PC-3 (cell line): ENCODE results near the gene RREB1. TPM values are rescaled to one million over a fixed set of nuclear protein-coding genes. Genes with fewer than 3 reads are reported as not detected.

Experiments used
- ATAC-seq: fragments of 200-7000 bp; cut with Tn5 transposase; 2 replicates; pipeline ENCODE4 v1.9.1; 2020; ENCODE audit warnings: mild to moderate bottlenecking, moderate library complexity
- BruUV-seq: library from RNA; stranded (reverse); fragments of 400-500 nt; replicated peaks from 2 replicates; lab custom pipeline; 2021; lab: Mats Ljungman, UMichigan
- CTCF ChIA-PET: fragments of 300-600 bp; sonication (Branson Sonifier 250); formaldehyde crosslinking; loops from one replicate; lab custom pipeline; 2022; ENCODE audit warnings: antibody characterized with exemption; lab: Charles Lee
- POLR2A ChIA-PET: fragments of 300-600 bp; sonication (Branson Sonifier 250); formaldehyde crosslinking; loops from one replicate; lab custom pipeline; 2022; ENCODE audit warnings: antibody characterized with exemption; ENCODE audit not compliant: unreplicated experiment; lab: Charles Lee
- DNase-seq: peaks from one replicate; pipeline ENCODE4 v3.0.0-alpha.2; 2015
- H2AFZ ChIP-seq: fragments of 300-600 bp; sonication (generic); 2 replicates; pipeline ENCODE4 v1.6.0; 2016; ENCODE audit warnings: antibody characterized with exemption, low read length
- H3F3A ChIP-seq: fragments of 300-600 bp; sonication (generic); one replicate; pipeline ENCODE4 v1.6.0; 2017; ENCODE audit warnings: antibody characterized with exemption, low read length, control low read depth, mild to moderate bottlenecking; ENCODE audit not compliant: unreplicated experiment
- H3K27ac ChIP-seq: fragments of 300-600 bp; sonication (generic); 2 replicates; pipeline ENCODE4 v1.5.1; 2016; ENCODE audit warnings: mild to moderate bottlenecking, low read length
- H3K27me3 ChIP-seq: fragments of 300-600 bp; sonication (generic); 2 replicates; pipeline ENCODE4 v1.6.1; 2016; ENCODE audit warnings: low read length, mixed read lengths
- H3K36me3 ChIP-seq: fragments of 300-600 bp; sonication (generic); 2 replicates; pipeline ENCODE4 v1.6.1; 2016; ENCODE audit warnings: low read depth, mixed run types, low read length, mixed read lengths
- H3K4me1 ChIP-seq: fragments of 300-600 bp; sonication (generic); 2 replicates; pipeline ENCODE4 v1.5.1; 2016; ENCODE audit warnings: low read length; ENCODE audit not compliant: insufficient read depth
- H3K4me2 ChIP-seq: fragments of 300-600 bp; sonication (generic); 2 replicates; pipeline ENCODE4 v1.6.0; 2016; ENCODE audit warnings: low read length
- H3K4me3 ChIP-seq: fragments of 300-600 bp; sonication (generic); 2 replicates; pipeline ENCODE4 v1.5.1; 2016; ENCODE audit warnings: mild to moderate bottlenecking, low read length, mixed read lengths
- H3K79me2 ChIP-seq: fragments of 300-600 bp; sonication (generic); 2 replicates; pipeline ENCODE4 v1.6.1; 2017; ENCODE audit warnings: low read length, mixed read lengths
- H3K9ac ChIP-seq: fragments of 300-600 bp; sonication (generic); 2 replicates; pipeline ENCODE4 v1.6.0; 2016; ENCODE audit warnings: mild to moderate bottlenecking, low read length
- H3K9me2 ChIP-seq: fragments of 300-600 bp; sonication (generic); replicated peaks from 2 replicates; pipeline ENCODE4 v1.6.1; 2016; ENCODE audit warnings: mixed run types, low read length, mixed read lengths
- H3K9me3 ChIP-seq: fragments of 300-600 bp; sonication (generic); 2 replicates; pipeline ENCODE4 v1.6.1; 2016; ENCODE audit warnings: low read length, mixed read lengths
- H4K20me1 ChIP-seq: fragments of 300-600 bp; sonication (generic); 2 replicates; pipeline ENCODE4 v1.6.1; 2016; ENCODE audit warnings: low read length, mixed read lengths
- EZH2 ChIP-seq: fragments of 300-600 bp; sonication (generic); IDR thresholded peaks from one replicate; pipeline ENCODE4 v1.6.1; 2017; ENCODE audit warnings: antibody characterized with exemption, mild to moderate bottlenecking, low read length; ENCODE audit not compliant: unreplicated experiment
- EZH2phosphoT487 ChIP-seq: fragments of 300-600 bp; sonication (generic); IDR thresholded peaks from 2 replicates; pipeline ENCODE4 v1.6.1; 2018; ENCODE audit warnings: mild to moderate bottlenecking, antibody characterized with exemption, low read length, borderline replicate concordance
- intact Hi-C: fragments of 100-400 bp; cut with micrococcal nuclease; formaldehyde crosslinking; loops from 2 replicates; pipeline ENCODE4 v1.9.0; 2023
- total RNA-seq: library from RNA; depleted of rRNA; stranded (reverse); fragments of >200 nt; gene quantifications from 2 replicates; pipeline ENCODE4 v1.2.3, GENCODE V29; 2014
- TF ChIP-seq, protein P1 (sequence below): fragments of 300-600 bp; sonication (generic); conservative IDR thresholded peaks from 2 replicates; pipeline ENCODE4 v1.5.1; 2017; ENCODE audit warnings: antibody characterized with exemption, low read depth, mild to moderate bottlenecking, low read length

The RREB1 gene
- total RNA-seq, 1 experiment from 2014 or later: 26.0 TPM

DNA sequence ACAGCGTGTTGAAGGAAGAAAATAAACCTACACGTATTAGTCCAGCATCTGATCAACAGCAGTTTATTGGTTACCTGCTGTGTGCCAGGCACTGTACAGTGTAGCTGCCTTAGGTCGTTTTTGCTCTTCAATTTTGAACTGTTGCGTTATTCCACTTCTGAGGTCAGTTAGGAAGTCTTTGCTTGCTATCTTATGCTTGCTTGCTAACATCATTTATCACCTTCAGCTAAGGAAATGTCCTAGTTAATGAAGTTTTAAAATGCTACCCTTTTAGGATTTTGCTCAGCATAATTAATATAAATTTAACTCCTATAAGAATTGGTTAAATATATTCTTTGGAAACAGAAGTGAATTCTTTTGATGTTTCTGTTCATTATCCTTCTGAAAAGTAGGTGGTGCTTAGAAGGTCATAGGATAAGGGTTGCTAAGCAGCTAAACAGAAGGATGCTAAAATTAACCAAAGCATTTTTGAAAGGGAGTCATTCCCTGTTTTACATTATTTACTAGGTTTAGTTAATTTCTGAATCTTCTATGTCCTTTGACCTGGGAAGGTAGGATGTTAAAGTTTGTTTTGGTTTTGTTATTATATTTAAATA lies 3.4 kb downstream of the RREB1 start:
- peaks cover 54% of the 10 kb centered on the region for H4K20me1 ChIP-seq
- H3K27ac ChIP-seq: no peak overlapping the region; the same call in 1 of the 2 replicates
- peaks cover 43% of the 10 kb centered on the region for H3K4me1 ChIP-seq
- H3K9ac ChIP-seq: no peak overlapping the region
- H3K4me2 ChIP-seq: peak overlapping the region; percentile 87
- H3K36me3 ChIP-seq: peaks cover 6% of the 10 kb centered on the region; the same call in 1 of the 2 replicates
- no peaks in the 10 kb centered on the region for H3K27me3 ChIP-seq
- peak overlapping the region; percentile 97 for H3K4me3 ChIP-seq
- no peaks in the 10 kb centered on the region for H3K9me2 ChIP-seq
- no peaks in the 10 kb centered on the region for H3K9me3 ChIP-seq
- no TSS peak for BruUV-seq
- ATAC-seq (no peak), DNase-seq (no peak)
- H3K79me2 ChIP-seq: peaks cover 85% of the 10 kb centered on the region
- TF ChIP-seq EZH2phosphoT487 (no peak), EZH2 (no peak)
- TF ChIP-seq, protein P1, sequence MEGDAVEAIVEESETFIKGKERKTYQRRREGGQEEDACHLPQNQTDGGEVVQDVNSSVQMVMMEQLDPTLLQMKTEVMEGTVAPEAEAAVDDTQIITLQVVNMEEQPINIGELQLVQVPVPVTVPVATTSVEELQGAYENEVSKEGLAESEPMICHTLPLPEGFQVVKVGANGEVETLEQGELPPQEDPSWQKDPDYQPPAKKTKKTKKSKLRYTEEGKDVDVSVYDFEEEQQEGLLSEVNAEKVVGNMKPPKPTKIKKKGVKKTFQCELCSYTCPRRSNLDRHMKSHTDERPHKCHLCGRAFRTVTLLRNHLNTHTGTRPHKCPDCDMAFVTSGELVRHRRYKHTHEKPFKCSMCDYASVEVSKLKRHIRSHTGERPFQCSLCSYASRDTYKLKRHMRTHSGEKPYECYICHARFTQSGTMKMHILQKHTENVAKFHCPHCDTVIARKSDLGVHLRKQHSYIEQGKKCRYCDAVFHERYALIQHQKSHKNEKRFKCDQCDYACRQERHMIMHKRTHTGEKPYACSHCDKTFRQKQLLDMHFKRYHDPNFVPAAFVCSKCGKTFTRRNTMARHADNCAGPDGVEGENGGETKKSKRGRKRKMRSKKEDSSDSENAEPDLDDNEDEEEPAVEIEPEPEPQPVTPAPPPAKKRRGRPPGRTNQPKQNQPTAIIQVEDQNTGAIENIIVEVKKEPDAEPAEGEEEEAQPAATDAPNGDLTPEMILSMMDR: no peak
- POLR2A ChIA-PET: no interaction called here
- H3F3A ChIP-seq: no peaks in the 10 kb centered on the region
- CTCF ChIA-PET: no interaction called here
- intact Hi-C loops: loop anchor here (5.0 kb wide), 2 partner anchors 299 to 389 kb away; no protein-coding TSS in a partner anchor
- H2AFZ ChIP-seq: no peak overlapping the region

DNA sequence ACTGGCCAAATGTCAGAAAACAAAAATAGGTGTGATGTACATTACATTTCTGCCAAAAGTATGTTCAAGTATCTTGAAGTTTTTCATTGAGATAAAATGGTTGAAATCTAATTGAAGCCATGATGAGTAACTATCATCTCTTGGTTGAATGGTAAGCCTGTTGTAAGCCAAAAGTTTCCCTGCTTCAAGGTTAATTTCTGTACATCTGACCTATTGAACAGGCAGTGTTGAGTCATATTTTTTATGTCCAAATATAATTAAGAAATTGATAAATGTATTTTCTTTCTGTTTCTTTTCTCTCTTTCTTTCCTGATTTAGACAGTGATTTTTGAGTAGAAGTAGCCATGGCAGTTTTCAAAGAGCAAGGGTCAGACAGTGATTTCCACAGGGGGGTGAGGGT lies 4.4 kb downstream of the RREB1 start:
- H3K9ac ChIP-seq: peak overlapping the region; percentile 73
- peaks cover 61% of the 10 kb centered on the region for H4K20me1 ChIP-seq
- peak overlapping the region; percentile 97 for H3K4me3 ChIP-seq
- DNase-seq (no peak), ATAC-seq (no peak)
- CTCF ChIA-PET: no interaction called here
- peaks cover 95% of the 10 kb centered on the region for H3K79me2 ChIP-seq
- H3K27me3 ChIP-seq: no peaks in the 10 kb centered on the region
- no peaks in the 10 kb centered on the region for H3F3A ChIP-seq
- BruUV-seq: no TSS peak
- peak overlapping the region; percentile 87 for H3K4me2 ChIP-seq
- peaks cover 38% of the 10 kb centered on the region for H3K4me1 ChIP-seq
- TF ChIP-seq, protein P1: no peak
- TF ChIP-seq EZH2 (no peak), EZH2phosphoT487 (no peak)
- no peak overlapping the region for H2AFZ ChIP-seq
- intact Hi-C loops: loop anchor here (2.0 to 5.0 kb wide), 3 partner anchors 193 to 390 kb away; no protein-coding TSS in a partner anchor
- no peaks in the 10 kb centered on the region for H3K9me2 ChIP-seq
- POLR2A ChIA-PET: no interaction called here
- H3K36me3 ChIP-seq: peaks cover 6% of the 10 kb centered on the region; the same call in 1 of the 2 replicates
- H3K27ac ChIP-seq: peak overlapping the region; percentile 90
- no peaks in the 10 kb centered on the region for H3K9me3 ChIP-seq
